Measurements from ENCODE around the gene CELF4. TPM values are rescaled to one million over a fixed set of nuclear protein-coding genes. Genes with fewer than 3 reads are reported as not detected.

Gene CELF4
- total and polyA plus RNA-seq, 12 donors = 0.42 to 16.9 (median 3.9) TPM; not detected in 1

DNA sequence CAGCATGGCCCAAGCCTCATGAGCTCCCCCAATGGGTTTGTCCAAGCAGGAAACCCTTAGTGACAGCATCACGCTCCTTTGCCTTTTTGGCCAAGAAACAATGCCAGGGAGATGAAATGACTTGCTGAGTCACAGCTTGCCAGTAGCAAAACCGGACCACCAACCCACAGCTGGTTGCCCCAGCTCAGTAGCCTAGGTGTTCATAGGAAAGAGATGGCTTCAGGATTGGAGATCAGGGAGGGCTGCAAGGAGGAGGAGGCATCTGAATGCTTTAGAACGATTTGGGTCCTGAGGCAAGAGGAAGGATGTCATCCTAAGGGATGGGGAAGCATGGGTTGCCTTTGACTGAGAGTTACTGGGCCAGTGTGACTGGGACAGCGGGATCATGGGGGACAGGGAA, 116.7 kb downstream of the CELF4 start:
- no peaks in the 10 kb centered on the region for H3K9me3 ChIP-seq (replicated peaks in 1 of 3)
- no peaks in the 10 kb centered on the region for H3K36me3 ChIP-seq (replicated peaks in 1 of 2)
- DNase-seq = no peak
- no peak overlapping the region for H3K4me3 ChIP-seq
- H3K27ac ChIP-seq = no peak overlapping the region
- WGBS, 4 donors = 72 to 80% (median 78%) methylated on average over 4 of the region's 4 CpGs
- peaks cover 0 to 12% of the 10 kb centered on the region in 2 donors for H3K4me1 ChIP-seq (replicated peaks in 1 of 2)
- no peaks in the 10 kb centered on the region for H3K27me3 ChIP-seq
- intact Hi-C loops (cut with DNase I) = loop anchor here (5.0 kb wide), 2 partner anchors 88 to 93 kb away; no protein-coding TSS in a partner anchor
- TF ChIP-seq POLR2A (IDR thresholded peaks at IDR 0.05) (no peak), CTCF (IDR thresholded peaks at IDR 0.05) (no peak)

- H3K36me3 ChIP-seq (replicated peaks in 1 of 2) = no peaks in the 10 kb centered on the region
- H3K4me3 ChIP-seq = no peak overlapping the region
- no peaks in the 10 kb centered on the region for H3K9me3 ChIP-seq (replicated peaks in 1 of 3)
- peak in 2 of 7 donors; percentile 21 to 35 for DNase-seq
- no peak overlapping the region for H3K27ac ChIP-seq
- no peaks in the 10 kb centered on the region for H3K27me3 ChIP-seq
- peaks cover 0 to 12% of the 10 kb centered on the region in 2 donors for H3K4me1 ChIP-seq (replicated peaks in 1 of 2)
- TF ChIP-seq CTCF (IDR thresholded peaks at IDR 0.05) (no peak), POLR2A (IDR thresholded peaks at IDR 0.05) (no peak)
- WGBS, 4 donors = 76 to 80% (median 78%) methylated on average over 16 to 22 of the region's 22 CpGs
- intact Hi-C loops (cut with DNase I) = loop anchor here (5.0 kb wide), 2 partner anchors 89 to 94 kb away; no protein-coding TSS in a partner anchor
These were observed 117.4 kb downstream of the CELF4 start for GRCh38 chr18:37447962-37448888.

- TF ChIP-seq POLR2A (IDR thresholded peaks at IDR 0.05) (no peak), CTCF (IDR thresholded peaks at IDR 0.05) (no peak)
- no peaks in the 10 kb centered on the region for H3K9me3 ChIP-seq (replicated peaks in 1 of 3)
- no peaks in the 10 kb centered on the region for H3K36me3 ChIP-seq (replicated peaks in 1 of 2)
- no peaks in the 10 kb centered on the region for H3K4me1 ChIP-seq (replicated peaks in 1 of 2)
- H3K4me3 ChIP-seq = no peak overlapping the region
- H3K27ac ChIP-seq = no peak overlapping the region
- 89 to 94% (median 92%) methylated on average over 9 to 10 of the region's 10 CpGs for WGBS, 4 donors
- intact Hi-C loops (cut with DNase I) = loop anchor here (5.0 kb wide), 2 partner anchors 91 to 96 kb away; no protein-coding TSS in a partner anchor
- no peaks in the 10 kb centered on the region for H3K27me3 ChIP-seq
- DNase-seq = no peak
These were observed 119.8 kb downstream of the CELF4 start for GRCh38 chr18:37445836-37446235.

DNA sequence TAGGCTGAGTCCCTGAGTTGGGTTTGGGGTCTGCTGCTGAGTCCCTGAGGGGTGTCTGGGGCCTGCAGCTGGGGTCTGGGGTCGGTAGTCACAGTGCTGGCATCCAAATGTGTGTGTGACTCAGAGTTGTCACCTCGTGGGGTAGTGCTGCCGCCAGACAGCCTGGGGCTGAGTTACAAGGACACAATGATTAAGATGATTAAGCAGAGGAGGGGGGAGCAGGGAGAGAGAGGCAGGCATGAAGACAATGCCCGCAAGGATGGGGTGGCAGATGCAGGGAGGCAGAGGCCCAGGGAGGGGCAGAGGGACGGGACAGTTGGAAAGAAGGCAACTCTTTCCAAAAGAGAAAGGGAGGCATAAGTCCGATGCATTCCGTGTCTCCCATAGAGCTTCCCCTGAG, 120.2 kb downstream of the CELF4 start:
- H3K27me3 ChIP-seq = no peaks in the 10 kb centered on the region
- no peaks in the 10 kb centered on the region for H3K4me1 ChIP-seq (replicated peaks in 1 of 2)
- WGBS, 4 donors = 46 to 59% (median 54%) methylated on average over 7 of the region's 7 CpGs
- H3K36me3 ChIP-seq (replicated peaks in 1 of 2) = no peaks in the 10 kb centered on the region
- intact Hi-C loops (cut with DNase I) = loop anchor here (5.0 kb wide), 2 partner anchors 92 to 97 kb away; no protein-coding TSS in a partner anchor
- H3K27ac ChIP-seq = no peak overlapping the region
- no peaks in the 10 kb centered on the region for H3K9me3 ChIP-seq (replicated peaks in 1 of 3)
- no peak for TF ChIP-seq POLR2A (IDR thresholded peaks at IDR 0.05)
- no peak for TF ChIP-seq CTCF (IDR thresholded peaks at IDR 0.05)
- DNase-seq = peak in 6 of 7 donors; percentile 27 to 64 (median 42)
- no peak overlapping the region for H3K4me3 ChIP-seq
